Measurements from ENCODE around the gene PROCA1.

Gene PROCA1, protein sequence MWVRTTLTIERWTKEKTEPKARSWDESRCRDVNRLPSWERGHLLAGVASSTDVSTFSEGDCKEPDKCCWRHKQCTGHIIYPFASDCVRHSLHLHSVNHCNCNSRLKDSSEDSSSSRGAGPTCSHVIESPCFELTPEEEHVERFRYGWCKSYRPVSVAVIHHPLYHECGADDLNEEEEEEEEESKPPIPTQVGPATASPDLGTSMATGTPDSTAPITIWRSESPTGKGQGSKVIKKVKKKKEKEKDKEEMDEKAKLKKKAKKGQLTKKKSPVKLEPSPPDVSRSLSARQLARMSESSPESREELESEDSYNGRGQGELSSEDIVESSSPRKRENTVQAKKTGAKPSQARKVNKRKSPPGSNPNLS

DNA sequence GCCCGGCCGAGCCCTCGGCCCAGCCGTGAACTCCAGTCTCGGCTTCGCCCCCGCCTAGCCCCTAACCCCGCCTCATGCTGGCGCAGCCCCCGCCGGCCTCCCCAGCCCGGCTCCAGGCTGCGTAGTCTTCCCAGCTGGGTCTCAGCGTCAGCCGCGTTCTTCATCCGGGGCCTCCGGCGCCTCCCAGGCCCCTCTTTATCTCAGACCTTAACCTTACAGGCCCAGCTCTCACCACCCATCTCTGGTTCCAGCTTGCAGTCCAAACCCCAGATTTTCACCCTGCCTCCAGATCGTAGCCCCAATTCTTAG lies at the start of gene PROCA1:
PROCA1 (minus strand) TSS at position 166 of the 309 bp plus-strand sequence. CDS start 228 bp downstream, outside the sequence.
- H3K27ac Mint-ChIP-seq, result peak within 1 kb of the TSS; percentile 100
- no peaks in the 10 kb centered on the region for H3K9me3 Mint-ChIP-seq
- H3K36me3 Mint-ChIP-seq (ENCODE audit: low read depth), result peaks cover 37% of the 10 kb centered on the region
- TF ChIP-seq, protein P1, sequence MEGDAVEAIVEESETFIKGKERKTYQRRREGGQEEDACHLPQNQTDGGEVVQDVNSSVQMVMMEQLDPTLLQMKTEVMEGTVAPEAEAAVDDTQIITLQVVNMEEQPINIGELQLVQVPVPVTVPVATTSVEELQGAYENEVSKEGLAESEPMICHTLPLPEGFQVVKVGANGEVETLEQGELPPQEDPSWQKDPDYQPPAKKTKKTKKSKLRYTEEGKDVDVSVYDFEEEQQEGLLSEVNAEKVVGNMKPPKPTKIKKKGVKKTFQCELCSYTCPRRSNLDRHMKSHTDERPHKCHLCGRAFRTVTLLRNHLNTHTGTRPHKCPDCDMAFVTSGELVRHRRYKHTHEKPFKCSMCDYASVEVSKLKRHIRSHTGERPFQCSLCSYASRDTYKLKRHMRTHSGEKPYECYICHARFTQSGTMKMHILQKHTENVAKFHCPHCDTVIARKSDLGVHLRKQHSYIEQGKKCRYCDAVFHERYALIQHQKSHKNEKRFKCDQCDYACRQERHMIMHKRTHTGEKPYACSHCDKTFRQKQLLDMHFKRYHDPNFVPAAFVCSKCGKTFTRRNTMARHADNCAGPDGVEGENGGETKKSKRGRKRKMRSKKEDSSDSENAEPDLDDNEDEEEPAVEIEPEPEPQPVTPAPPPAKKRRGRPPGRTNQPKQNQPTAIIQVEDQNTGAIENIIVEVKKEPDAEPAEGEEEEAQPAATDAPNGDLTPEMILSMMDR (IDR thresholded peaks at IDR 0.05), result no peak
- H3K4me1 Mint-ChIP-seq, result peaks cover 66% of the 10 kb centered on the region
- peaks cover 3% of the 10 kb centered on the region for H3K27me3 Mint-ChIP-seq (ENCODE audit: low read depth, poor library complexity)
- H3K4me3 Mint-ChIP-seq, result peak within 1 kb of the TSS; percentile 96
- no peak for DNase-seq

GRCh38 chr17:28760601-28761562 lies 49.2 kb upstream of the PROCA1 start:
- no peak overlapping the region for H3K4me3 Mint-ChIP-seq
- peaks cover 21% of the 10 kb centered on the region for H3K4me1 Mint-ChIP-seq
- H3K36me3 Mint-ChIP-seq (ENCODE audit: low read depth), result peaks cover 50% of the 10 kb centered on the region
- H3K27me3 Mint-ChIP-seq (ENCODE audit: low read depth, poor library complexity), result peaks cover 3% of the 10 kb centered on the region
- H3K27ac Mint-ChIP-seq, result peak overlapping the region; percentile 41
- TF ChIP-seq, protein P1 (IDR thresholded peaks at IDR 0.05), result no peak
- H3K9me3 Mint-ChIP-seq, result no peaks in the 10 kb centered on the region
- no peak for DNase-seq

DNA sequence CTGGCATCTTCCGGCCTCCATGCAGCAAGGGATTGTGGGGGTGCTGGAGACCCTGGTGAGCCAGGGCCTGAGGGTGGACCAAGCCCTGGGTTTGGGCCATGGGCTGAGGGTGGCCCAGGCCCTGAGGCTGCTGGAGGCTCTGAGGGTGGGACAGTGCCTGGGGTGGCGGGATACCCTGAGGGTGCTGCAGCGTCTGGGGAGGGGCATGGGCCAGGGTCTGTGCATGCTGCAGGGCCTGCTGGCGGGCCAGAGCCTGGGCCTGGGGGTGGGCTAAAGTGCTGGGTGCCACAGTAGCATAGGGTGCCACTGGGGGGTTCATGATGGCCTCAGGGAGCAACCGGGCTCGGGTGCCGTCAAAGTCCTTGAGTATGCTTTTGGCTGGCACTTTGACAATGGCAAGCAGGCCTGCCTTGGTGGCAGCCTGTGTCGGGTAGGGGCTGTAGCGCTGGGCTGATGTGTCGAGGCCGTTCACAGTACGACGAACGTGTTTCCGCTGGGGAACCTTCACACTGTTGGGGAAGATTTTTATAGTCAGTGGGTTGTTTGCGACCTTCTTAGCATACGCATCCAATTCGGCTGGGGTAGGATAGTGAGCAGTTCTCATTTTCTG lies 47.7 kb upstream of the PROCA1 start:
- Mint-ChIP-seq H3K27me3 (ENCODE audit: low read depth, poor library complexity) (peaks cover 3% of the 10 kb centered on the region), H3K36me3 (ENCODE audit: low read depth) (peaks cover 51% of the 10 kb centered on the region), H3K4me3 (no peak overlapping the region), H3K27ac (peak overlapping the region; percentile 90), H3K4me1 (peaks cover 21% of the 10 kb centered on the region), H3K9me3 (no peaks in the 10 kb centered on the region)
- TF ChIP-seq, protein P1 (IDR thresholded peaks at IDR 0.05), result no peak
- no peak for DNase-seq

DNA sequence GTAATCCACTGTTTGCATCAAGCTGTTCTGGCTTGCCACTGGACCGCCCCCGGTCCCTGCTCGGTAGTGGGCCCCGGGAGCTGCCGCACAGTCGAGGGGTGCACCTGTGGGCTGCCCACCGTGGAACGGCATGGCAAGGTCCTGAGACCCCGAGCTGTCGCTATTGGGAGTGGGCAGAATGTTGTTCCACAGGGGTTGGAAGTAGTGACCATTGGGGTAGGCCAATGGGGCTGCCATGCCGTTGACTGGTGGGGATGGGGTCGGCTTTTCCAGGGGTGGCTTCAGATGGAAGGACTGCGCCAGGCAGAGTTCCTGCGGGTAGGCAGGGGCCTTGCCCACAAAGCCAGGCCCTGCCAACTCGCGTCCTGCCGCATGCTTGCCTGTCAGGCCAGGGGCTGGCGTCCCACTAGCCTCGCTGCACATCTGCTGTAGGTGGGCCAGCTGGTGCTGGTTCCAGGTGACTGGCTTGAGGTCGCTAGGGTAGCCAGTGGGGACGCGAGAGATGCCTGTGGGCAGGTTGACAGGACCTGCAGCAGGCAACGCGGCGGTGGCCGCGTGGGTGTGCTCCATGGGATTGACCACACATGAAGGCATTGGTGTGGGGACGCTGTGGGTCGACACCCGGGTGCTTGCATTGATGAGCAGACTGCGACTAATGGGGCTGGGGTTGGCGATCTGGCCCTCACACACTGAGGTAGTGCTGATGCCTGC lies 46.9 kb upstream of the PROCA1 start:
- Mint-ChIP-seq H3K36me3 (ENCODE audit: low read depth) (peaks cover 48% of the 10 kb centered on the region), H3K27me3 (ENCODE audit: low read depth, poor library complexity) (peaks cover 3% of the 10 kb centered on the region), H3K4me1 (peaks cover 16% of the 10 kb centered on the region), H3K9me3 (no peaks in the 10 kb centered on the region), H3K27ac (no peak overlapping the region), H3K4me3 (no peak overlapping the region)
- TF ChIP-seq, protein P1 (IDR thresholded peaks at IDR 0.05), result no peak
- no peak for DNase-seq

- no peak overlapping the region for H3K4me3 Mint-ChIP-seq
- peak overlapping the region; percentile 34 for H3K27ac Mint-ChIP-seq
Measured at GRCh38 chr17:28756049-28756804, 44.5 kb upstream of the PROCA1 start.

More at GRCh38 chr17:28756049-28756804, 44.5 kb upstream of the PROCA1 start:
- no peak for DNase-seq
- peaks cover 63% of the 10 kb centered on the region for H3K36me3 Mint-ChIP-seq (ENCODE audit: low read depth)
- no peaks in the 10 kb centered on the region for H3K9me3 Mint-ChIP-seq
- H3K4me1 Mint-ChIP-seq, result peaks cover 8% of the 10 kb centered on the region
- H3K27me3 Mint-ChIP-seq (ENCODE audit: low read depth, poor library complexity), result peaks cover 3% of the 10 kb centered on the region
- TF ChIP-seq, protein P1 (IDR thresholded peaks at IDR 0.05), result no peak

Measured in nephron progenitor cell (in vitro differentiated cells).